HAP-1 (cell line): ENCODE measurements around the gene KRT7.

Experiments
- DNase-seq, 2 experiments: peaks; one replicate each; pipeline ENCODE4 v3.0.0-alpha.2; 2016 to 2020; ENCODE audit warnings: low spot score in 2 of 2
- H3K27me3 ChIP-seq: fragments of 250-450 bp; sonication (Bioruptor Pico); 2 replicates; pipeline ENCODE4 v1.5.1; 2020; ENCODE audit warnings: low read depth, mild to moderate bottlenecking, moderate library complexity
- H3K36me3 ChIP-seq: fragments of 250-450 bp; sonication (Bioruptor Pico); replicated peaks from 2 replicates; pipeline ENCODE4 v1.5.1; 2020; ENCODE audit warnings: mild to moderate bottlenecking
- H3K4me1 ChIP-seq: fragments of 250-450 bp; sonication (Bioruptor Pico); 2 replicates; pipeline ENCODE4 v1.5.1; 2020; ENCODE audit warnings: mild to moderate bottlenecking
- H3K4me3 ChIP-seq: fragments of 250-450 bp; sonication (Bioruptor Pico); 2 replicates; pipeline ENCODE4 v1.5.1; 2020; ENCODE audit warnings: mild to moderate bottlenecking, moderate library complexity
- H3K9me3 ChIP-seq: fragments of 250-450 bp; sonication (Bioruptor Pico); 2 replicates; pipeline ENCODE4 v1.5.1; 2020; ENCODE audit warnings: mild to moderate bottlenecking, moderate library complexity
- in situ Hi-C: fragments of 300-500 bp; cut with MboI; formaldehyde crosslinking; loops from 3 replicates; pipeline ENCODE4 v1.14.3; 2020; ENCODE audit warnings: low sequenced_read_pairs, inconsistent platforms, mixed read lengths

KRT7 gene

GRCh38 chr12:52212701-52213563 lies 20.1 kb upstream of the KRT7 start:
- no peaks in the 10 kb centered on the region for H3K9me3 ChIP-seq
- no peak overlapping the region for H3K4me3 ChIP-seq
- no peak for DNase-seq
- no peaks in the 10 kb centered on the region for H3K36me3 ChIP-seq
- H3K27me3 ChIP-seq, result peaks cover 14% of the 10 kb centered on the region
- no peaks in the 10 kb centered on the region for H3K4me1 ChIP-seq
- in situ Hi-C loops, result no loop called here

- in situ Hi-C loops, result no loop called here
- H3K27me3 ChIP-seq, result peaks cover 7% of the 10 kb centered on the region
- no peaks in the 10 kb centered on the region for H3K9me3 ChIP-seq
- H3K4me3 ChIP-seq, result no peak overlapping the region
- no peaks in the 10 kb centered on the region for H3K36me3 ChIP-seq
- no peaks in the 10 kb centered on the region for H3K4me1 ChIP-seq
- peak; percentile 49 to 87 for DNase-seq
Observed at GRCh38 chr12:52213564-52214420, 19.3 kb upstream of the KRT7 start.

- Histone ChIP-seq H3K4me1 (no peaks in the 10 kb centered on the region), H3K27me3 (peaks cover 4% of the 10 kb centered on the region), H3K4me3 (no peak overlapping the region), H3K9me3 (no peaks in the 10 kb centered on the region), H3K36me3 (no peaks in the 10 kb centered on the region)
- no peak for DNase-seq
- in situ Hi-C loops, result no loop called here
Observed at GRCh38 chr12:52214421-52214802, 18.6 kb upstream of the KRT7 start.

GRCh38 chr12:52215587-52216031 lies 17.4 kb upstream of the KRT7 start:
- no peaks in the 10 kb centered on the region for H3K9me3 ChIP-seq
- H3K4me1 ChIP-seq, result no peaks in the 10 kb centered on the region
- H3K27me3 ChIP-seq, result peaks cover 12% of the 10 kb centered on the region
- no peak for DNase-seq
- H3K4me3 ChIP-seq, result no peak overlapping the region
- in situ Hi-C loops, result no loop called here
- H3K36me3 ChIP-seq, result no peaks in the 10 kb centered on the region

- H3K9me3 ChIP-seq, result no peaks in the 10 kb centered on the region
- H3K4me3 ChIP-seq, result no peak overlapping the region
- in situ Hi-C loops, result no loop called here
- no peak for DNase-seq
- no peaks in the 10 kb centered on the region for H3K36me3 ChIP-seq
- H3K27me3 ChIP-seq, result peaks cover 16% of the 10 kb centered on the region
- no peaks in the 10 kb centered on the region for H3K4me1 ChIP-seq
Observed at GRCh38 chr12:52216100-52216499, 16.9 kb upstream of the KRT7 start.

- H3K4me3 ChIP-seq, result no peak overlapping the region
- no peaks in the 10 kb centered on the region for H3K4me1 ChIP-seq
- no peak for DNase-seq
- H3K9me3 ChIP-seq, result no peaks in the 10 kb centered on the region
- no peaks in the 10 kb centered on the region for H3K36me3 ChIP-seq
- in situ Hi-C loops, result no loop called here
- H3K27me3 ChIP-seq, result peaks cover 20% of the 10 kb centered on the region
Observed at GRCh38 chr12:52216807-52217206, 16.2 kb upstream of the KRT7 start.

GRCh38 chr12:52217223-52217622 lies 15.8 kb upstream of the KRT7 start:
- in situ Hi-C loops, result no loop called here
- no peak for DNase-seq
- H3K27me3 ChIP-seq, result peaks cover 24% of the 10 kb centered on the region
- H3K36me3 ChIP-seq, result no peaks in the 10 kb centered on the region
- no peaks in the 10 kb centered on the region for H3K9me3 ChIP-seq
- H3K4me1 ChIP-seq, result no peaks in the 10 kb centered on the region
- H3K4me3 ChIP-seq, result no peak overlapping the region

- no peaks in the 10 kb centered on the region for H3K4me1 ChIP-seq
- no peak for DNase-seq
- H3K27me3 ChIP-seq, result peaks cover 29% of the 10 kb centered on the region
- no peaks in the 10 kb centered on the region for H3K9me3 ChIP-seq
- no peak overlapping the region for H3K4me3 ChIP-seq
- in situ Hi-C loops, result no loop called here
- H3K36me3 ChIP-seq, result no peaks in the 10 kb centered on the region
Observed at GRCh38 chr12:52218001-52218400, 15.0 kb upstream of the KRT7 start.

GRCh38 chr12:52220477-52220876 lies 12.6 kb upstream of the KRT7 start:
- no peak for DNase-seq
- no peaks in the 10 kb centered on the region for H3K36me3 ChIP-seq
- no peaks in the 10 kb centered on the region for H3K4me1 ChIP-seq
- H3K4me3 ChIP-seq, result no peak overlapping the region
- H3K9me3 ChIP-seq, result no peaks in the 10 kb centered on the region
- H3K27me3 ChIP-seq, result peaks cover 43% of the 10 kb centered on the region
- in situ Hi-C loops, result no loop called here

GRCh38 chr12:52221070-52221781 lies 11.8 kb upstream of the KRT7 start:
- Histone ChIP-seq H3K36me3 (no peaks in the 10 kb centered on the region), H3K4me3 (no peak overlapping the region), H3K9me3 (no peaks in the 10 kb centered on the region), H3K27me3 (peaks cover 43% of the 10 kb centered on the region), H3K4me1 (no peaks in the 10 kb centered on the region)
- no peak for DNase-seq
- in situ Hi-C loops, result no loop called here

- Histone ChIP-seq H3K4me3 (no peak overlapping the region), H3K9me3 (no peaks in the 10 kb centered on the region), H3K36me3 (no peaks in the 10 kb centered on the region), H3K27me3 (peaks cover 47% of the 10 kb centered on the region), H3K4me1 (no peaks in the 10 kb centered on the region)
- in situ Hi-C loops, result no loop called here
- DNase-seq, result peak in 1 of 2 experiments; percentile 84
Observed at GRCh38 chr12:52221912-52222457, 11.1 kb upstream of the KRT7 start.

GRCh38 chr12:52222692-52223091 lies 10.4 kb upstream of the KRT7 start:
- H3K36me3 ChIP-seq, result no peaks in the 10 kb centered on the region
- no peak overlapping the region for H3K4me3 ChIP-seq
- no peak for DNase-seq
- H3K4me1 ChIP-seq, result no peaks in the 10 kb centered on the region
- in situ Hi-C loops, result no loop called here
- no peaks in the 10 kb centered on the region for H3K9me3 ChIP-seq
- H3K27me3 ChIP-seq, result peaks cover 52% of the 10 kb centered on the region

GRCh38 chr12:52223406-52224039 lies 9.5 kb upstream of the KRT7 start:
- Histone ChIP-seq H3K27me3 (peaks cover 52% of the 10 kb centered on the region), H3K9me3 (no peaks in the 10 kb centered on the region), H3K4me1 (no peaks in the 10 kb centered on the region), H3K4me3 (no peak overlapping the region), H3K36me3 (no peaks in the 10 kb centered on the region)
- in situ Hi-C loops, result no loop called here
- DNase-seq, result no peak
